GM13976 (cell line): ENCODE data around the gene CNKSR3.

Experiments used
- DNase-seq: peaks from one replicate; pipeline ENCODE4 v3.0.0; 2012; ENCODE audit warnings: low spot score
- in situ Hi-C: fragments of 300-500 bp; cut with MboI; formaldehyde crosslinking; loops from one replicate; pipeline ENCODE4 v1.12.0; 2022; ENCODE audit warnings: low sequenced_read_pairs, mixed read lengths, inconsistent platforms; ENCODE audit not compliant: unreplicated experiment
- TF ChIP-seq, protein P1 (sequence below): IDR thresholded peaks from 2 replicates; pipeline ENCODE4 v1.5.1; 2012; ENCODE audit warnings: borderline replicate concordance, mild to moderate bottlenecking; ENCODE audit not compliant: insufficient read depth; ENCODE audit errors: extremely low read depth, missing control alignments, control extremely low read depth

CNKSR3 gene

DNA sequence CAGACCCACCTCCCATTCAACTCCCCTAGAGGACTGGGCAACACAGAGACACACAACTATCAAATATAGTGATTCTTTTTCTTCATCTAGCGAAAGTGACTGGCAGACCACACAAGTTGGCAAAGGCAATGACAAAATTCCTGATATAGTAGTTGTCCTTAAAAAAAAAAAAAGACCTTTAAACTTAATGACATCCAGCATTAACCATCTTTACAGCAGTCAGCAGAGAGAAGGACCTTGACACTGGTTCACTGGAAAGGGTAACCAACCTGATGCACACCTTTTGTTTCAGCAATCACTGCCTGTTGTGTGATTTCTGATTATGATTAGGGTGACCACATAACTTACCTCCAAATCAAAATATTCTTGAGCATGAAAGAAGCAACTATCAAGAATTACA, 1.7 kb upstream of the CNKSR3 start:
- in situ Hi-C loops = no loop called here
- DNase-seq = no peak
- TF ChIP-seq, protein P1, sequence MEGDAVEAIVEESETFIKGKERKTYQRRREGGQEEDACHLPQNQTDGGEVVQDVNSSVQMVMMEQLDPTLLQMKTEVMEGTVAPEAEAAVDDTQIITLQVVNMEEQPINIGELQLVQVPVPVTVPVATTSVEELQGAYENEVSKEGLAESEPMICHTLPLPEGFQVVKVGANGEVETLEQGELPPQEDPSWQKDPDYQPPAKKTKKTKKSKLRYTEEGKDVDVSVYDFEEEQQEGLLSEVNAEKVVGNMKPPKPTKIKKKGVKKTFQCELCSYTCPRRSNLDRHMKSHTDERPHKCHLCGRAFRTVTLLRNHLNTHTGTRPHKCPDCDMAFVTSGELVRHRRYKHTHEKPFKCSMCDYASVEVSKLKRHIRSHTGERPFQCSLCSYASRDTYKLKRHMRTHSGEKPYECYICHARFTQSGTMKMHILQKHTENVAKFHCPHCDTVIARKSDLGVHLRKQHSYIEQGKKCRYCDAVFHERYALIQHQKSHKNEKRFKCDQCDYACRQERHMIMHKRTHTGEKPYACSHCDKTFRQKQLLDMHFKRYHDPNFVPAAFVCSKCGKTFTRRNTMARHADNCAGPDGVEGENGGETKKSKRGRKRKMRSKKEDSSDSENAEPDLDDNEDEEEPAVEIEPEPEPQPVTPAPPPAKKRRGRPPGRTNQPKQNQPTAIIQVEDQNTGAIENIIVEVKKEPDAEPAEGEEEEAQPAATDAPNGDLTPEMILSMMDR = no peak

- DNase-seq = no peak
- TF ChIP-seq, protein P1 = no peak
- in situ Hi-C loops = no loop called here
These were observed 1.3 kb upstream of the CNKSR3 start for GRCh38 chr6:154511791-154512190.

GRCh38 chr6:154509421-154510143, 903 bp downstream of the CNKSR3 start:
- in situ Hi-C loops = no loop called here
- DNase-seq = peak; percentile 54

GRCh38 chr6:154508573-154509375, 1.7 kb downstream of the CNKSR3 start:
- in situ Hi-C loops = no loop called here
- TF ChIP-seq, protein P1 = no peak
- DNase-seq = no peak

More at GRCh38 chr6:154509421-154510143, 903 bp downstream of the CNKSR3 start:
- TF ChIP-seq, protein P1 = no peak

GRCh38 chr6:154506991-154507898, 3.2 kb downstream of the CNKSR3 start:
- in situ Hi-C loops = no loop called here
- TF ChIP-seq, protein P1 = no peak
- DNase-seq = no peak

DNA sequence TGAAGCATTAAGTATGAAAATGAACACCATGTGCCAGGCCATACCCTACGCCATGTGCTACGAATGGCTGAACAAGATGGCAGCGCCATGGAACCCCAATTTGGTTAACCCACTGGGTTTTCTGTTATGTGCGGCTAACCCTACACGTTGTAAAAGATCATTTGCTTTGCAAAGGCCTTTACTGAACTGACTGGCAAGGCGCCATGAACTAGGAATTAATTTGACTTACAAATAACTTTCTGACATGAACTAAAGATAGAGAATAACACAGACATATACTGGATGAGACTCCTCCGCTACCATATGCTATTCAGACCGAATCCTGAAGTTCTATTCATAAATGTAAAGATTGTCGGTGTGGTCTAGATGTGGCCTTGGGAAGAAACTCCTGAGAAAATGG, 3.9 kb downstream of the CNKSR3 start:
- TF ChIP-seq, protein P1 = no peak
- in situ Hi-C loops = no loop called here
- DNase-seq = no peak
